Globus pallidus (tissue), 1 donor: Measurements from ENCODE around the gene PVRIG.
"Not testable (repeated sequence)": the region's sequence is repeated elsewhere in the genome, so short reads cannot be mapped to it uniquely, and the experiment has no call there.

Experiments used
- DNase-seq: peaks from one replicate; pipeline ENCODE4 v3.0.0-alpha.2; 2015; ENCODE audit warnings: low spot score

PVRIG gene

GRCh38 chr7:100219801-100220585 lies at the start of gene PVRIG:
PVRIG (plus strand) TSS chr7:100219949; CDS start chr7:100219971, 22 bp downstream.
- DNase-seq: not testable (repeated sequence)

- no peak for DNase-seq
Observed at GRCh38 chr7:100170101-100170897, 49.5 kb upstream of the PVRIG start.

- no peak for DNase-seq
Observed at GRCh38 chr7:100171087-100171681, 48.6 kb upstream of the PVRIG start.

- DNase-seq: no peak
Observed at GRCh38 chr7:100171840-100172239, 47.9 kb upstream of the PVRIG start.

DNA sequence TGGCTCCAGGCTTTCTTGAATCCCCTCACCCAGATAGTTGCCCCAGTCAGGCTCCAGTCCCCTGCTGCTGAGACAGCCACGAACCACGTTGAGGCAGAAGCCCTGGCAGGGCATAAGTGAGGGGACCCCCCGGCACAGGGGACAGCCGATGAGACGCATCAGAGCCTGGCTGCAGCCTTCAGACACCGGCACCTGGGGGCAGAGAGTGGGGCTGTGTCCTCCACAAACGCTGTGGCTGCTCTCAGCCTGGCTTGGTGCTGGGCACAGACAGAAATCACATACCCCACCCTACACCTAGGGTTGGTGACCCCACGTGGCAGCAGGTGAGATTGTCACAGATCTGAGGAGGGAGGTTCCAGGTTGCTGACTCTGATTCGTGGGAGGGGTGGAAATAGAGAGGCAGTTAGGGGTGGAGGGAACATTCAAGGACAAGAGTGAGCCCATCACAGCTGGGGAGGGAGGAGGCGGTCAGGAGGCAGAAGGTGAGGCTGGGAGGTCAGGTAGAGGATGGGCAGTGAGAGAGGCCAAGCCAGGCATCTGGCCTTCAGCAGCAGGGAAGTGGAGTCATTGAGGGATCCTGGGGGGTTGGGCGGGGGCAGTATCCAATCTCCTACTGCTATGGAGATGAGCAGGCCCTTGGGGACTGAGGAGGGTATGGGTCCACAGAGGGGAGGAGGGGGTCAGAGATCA lies 45.8 kb upstream of the PVRIG start:
- no peak for DNase-seq

DNA sequence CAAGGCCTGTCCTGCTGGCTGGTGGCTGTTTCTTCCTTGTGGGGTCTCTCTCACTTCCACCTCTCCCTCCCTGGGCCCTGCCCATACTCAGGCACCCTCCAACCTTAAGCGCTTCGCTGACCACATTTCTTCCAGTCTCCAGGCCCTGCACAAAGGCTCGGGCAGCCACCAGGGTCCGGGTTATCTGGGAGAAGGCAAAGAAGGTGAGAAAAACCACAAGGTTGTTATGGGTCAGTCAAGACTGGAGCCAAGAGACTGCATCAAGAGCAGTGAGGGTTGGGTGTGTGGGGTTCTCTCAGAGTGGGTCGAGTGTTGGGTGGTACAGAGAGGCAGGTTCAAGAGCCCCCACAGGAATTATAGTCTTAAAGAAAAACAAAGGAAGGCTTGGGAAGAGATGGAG lies 45.2 kb upstream of the PVRIG start:
- no peak for DNase-seq

- DNase-seq: no peak
Observed at GRCh38 chr7:100175296-100175935, 44.3 kb upstream of the PVRIG start.

DNA sequence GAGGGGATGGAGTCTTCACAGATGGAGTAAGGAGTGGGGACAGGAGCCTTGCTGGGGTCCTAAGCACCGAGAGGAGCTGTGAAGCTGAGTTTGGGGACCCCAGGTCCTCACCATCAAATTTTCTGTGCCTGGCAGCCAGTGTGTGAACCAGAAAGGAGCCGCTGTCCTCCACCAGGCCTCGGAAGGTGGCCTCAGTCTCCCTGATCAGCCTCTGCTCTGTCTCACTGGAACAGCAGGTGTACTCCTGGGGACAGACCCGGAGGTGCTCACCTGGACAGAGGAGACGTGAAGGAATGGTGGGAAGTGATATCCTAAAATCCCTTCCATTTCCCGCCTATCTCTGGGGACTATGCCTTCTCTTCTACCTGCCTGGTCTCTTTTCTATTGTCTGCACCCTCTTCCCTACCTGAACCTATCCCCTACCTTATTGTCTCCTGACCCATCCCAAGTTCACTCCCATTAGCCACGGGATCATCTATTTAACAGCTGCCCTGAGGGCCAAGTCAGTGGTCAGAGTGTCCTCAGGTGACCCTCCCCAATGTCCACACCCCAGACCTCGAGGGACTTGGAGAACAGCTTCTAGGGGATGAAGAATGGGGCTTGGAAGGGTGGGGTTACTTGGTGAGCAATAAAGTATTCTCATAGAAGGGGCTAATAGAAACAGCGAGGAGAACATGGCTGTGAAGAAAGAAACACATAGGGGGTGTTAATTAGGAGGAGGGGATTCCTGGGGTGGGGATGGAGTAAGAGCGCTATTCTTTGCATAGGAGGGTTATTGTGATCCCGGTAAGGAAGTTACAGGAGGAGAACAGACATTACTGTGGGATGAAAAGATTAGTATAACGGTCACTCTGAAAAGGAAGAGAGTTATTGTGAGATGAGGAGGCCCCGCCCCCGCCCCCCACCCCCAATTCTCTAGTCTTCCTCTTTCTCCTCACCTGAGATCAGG lies 43.4 kb upstream of the PVRIG start:
- DNase-seq: no peak

DNA sequence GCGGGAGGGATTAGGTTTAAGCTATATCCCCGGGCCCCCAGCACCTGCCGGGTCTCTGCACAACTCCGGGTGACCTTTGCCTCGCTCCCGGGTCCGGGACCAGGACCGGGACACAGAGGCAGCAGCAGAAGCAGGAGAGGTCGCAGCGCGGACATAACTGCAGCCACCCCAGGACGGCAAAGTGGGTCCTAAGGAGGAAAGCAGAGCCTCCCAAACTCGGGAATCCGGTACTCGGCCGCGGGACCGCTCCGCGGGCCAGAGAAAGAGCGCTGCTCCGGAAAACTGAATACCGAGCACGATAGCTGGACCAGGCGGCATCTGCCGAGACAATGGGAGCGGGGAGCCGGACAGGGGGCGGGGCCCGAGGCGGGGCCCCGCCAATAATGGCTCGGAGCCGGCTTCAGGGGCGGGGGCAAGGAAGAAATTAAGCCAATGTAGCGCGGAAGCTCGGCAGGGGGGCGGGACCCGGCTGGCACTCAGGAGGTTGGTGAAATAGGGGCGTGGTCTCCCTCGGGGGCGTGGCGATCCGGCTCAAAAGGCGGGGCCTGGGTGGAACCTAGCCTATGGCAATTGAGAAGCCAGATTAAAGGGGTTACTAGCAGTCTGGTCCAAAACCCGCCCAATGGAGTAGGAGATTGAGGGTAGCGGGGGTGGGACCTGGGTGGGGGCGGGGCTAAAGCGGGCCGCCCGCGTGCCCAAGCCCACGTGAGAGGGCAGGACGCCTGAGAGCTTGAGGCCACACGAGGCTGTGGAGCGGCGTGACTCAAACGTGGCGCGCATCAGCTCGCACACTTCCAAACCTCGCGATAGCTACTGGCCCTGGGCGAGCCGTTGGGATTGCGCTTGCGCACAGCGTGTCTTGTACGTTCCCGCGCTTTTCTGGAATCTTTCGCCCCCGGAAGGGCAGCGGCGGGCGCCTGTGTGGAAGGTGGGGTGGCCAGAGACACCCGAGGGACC lies 42.4 kb upstream of the PVRIG start, which contains the start of the genes GPC2 and STAG3:
TSS of gene GPC2 (minus strand) at position 337 of the 957 bp plus-strand sequence. CDS start at position 155, 182 bp downstream.
TSS of gene STAG3 (plus strand) at position 874 of the 957 bp plus-strand sequence. CDS start 2,639 bp downstream, outside the sequence.
- peak; percentile 93 for DNase-seq

- not testable (repeated sequence) for DNase-seq
Observed at GRCh38 chr7:100180084-100180483, 39.7 kb upstream of the PVRIG start.

GRCh38 chr7:100182616-100183015 lies 37.1 kb upstream of the PVRIG start:
- DNase-seq: not testable (repeated sequence)

DNA sequence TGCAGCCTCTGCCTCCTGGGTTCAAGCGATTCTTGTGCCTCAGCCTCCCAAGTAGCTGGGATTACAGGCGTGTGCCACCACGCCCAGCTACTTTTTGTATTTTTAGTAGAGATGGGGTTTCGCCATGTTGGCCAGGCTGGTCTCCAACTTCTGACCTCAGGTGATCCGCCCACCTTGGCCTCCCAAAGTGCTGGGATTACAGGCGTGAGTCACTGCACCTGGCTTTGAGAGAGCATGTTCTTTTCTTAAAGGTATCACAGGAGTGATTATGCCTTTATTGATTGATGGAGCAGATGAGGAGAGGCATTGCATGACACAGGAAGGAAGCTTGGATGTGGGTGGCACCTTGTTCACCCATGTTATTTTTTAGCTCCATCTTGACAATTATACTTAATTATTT lies 36.7 kb upstream of the PVRIG start:
- not testable (repeated sequence) for DNase-seq

DNA sequence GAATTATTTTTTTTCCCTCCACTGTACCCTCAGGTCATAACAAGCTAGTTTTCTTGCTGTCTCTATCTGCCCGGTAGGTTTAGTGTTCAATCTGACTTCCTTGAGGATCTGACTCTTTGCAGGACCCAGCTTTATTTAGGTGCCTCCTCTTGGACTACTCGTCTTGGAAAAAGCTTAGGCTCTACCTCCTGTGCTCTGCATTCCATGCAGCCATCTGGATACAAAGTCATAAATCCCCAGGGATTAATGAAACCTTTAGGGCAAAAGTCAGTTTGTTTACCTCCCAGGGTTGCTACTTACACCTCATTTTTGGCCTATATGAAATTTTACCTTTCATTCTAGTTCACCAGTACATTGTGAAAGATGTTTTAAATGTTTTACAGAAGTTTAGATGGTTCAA lies 34.0 kb upstream of the PVRIG start:
- DNase-seq: no peak

GRCh38 chr7:100189061-100189460 lies 30.7 kb upstream of the PVRIG start:
- no peak for DNase-seq

DNA sequence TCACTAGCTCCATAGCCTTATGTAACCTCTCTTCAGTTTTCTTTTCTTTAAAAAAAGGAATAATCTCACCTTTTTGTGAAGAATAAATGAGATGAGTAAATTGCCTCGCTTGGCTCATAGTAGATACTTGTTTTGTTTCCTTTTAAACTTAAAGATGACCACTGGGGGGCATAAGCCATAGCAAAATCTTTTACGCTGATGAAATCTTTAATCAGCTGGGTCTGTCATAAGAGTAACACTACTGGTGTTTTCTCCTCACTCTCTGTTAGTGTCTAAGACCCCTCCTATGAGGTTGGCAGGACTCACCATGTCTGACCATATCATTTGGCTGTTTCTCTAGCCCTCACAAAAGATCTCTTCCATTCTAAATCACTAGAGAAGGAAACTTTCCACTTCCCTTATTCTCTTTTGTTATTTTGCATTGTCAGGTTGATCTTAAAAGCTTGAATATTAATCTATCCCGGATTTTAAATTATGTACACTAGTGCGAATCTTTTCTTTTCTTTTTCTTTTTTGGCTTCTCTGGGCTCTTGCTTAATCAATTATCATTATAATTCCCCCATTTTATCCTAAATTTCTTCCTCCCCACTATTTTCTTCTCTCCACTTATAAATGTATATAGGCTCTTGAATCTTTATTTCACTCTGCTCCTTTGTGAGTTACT lies 29.6 kb upstream of the PVRIG start:
- peak; percentile 48 for DNase-seq

GRCh38 chr7:100191775-100192174 lies 28.0 kb upstream of the PVRIG start:
- no peak for DNase-seq

DNA sequence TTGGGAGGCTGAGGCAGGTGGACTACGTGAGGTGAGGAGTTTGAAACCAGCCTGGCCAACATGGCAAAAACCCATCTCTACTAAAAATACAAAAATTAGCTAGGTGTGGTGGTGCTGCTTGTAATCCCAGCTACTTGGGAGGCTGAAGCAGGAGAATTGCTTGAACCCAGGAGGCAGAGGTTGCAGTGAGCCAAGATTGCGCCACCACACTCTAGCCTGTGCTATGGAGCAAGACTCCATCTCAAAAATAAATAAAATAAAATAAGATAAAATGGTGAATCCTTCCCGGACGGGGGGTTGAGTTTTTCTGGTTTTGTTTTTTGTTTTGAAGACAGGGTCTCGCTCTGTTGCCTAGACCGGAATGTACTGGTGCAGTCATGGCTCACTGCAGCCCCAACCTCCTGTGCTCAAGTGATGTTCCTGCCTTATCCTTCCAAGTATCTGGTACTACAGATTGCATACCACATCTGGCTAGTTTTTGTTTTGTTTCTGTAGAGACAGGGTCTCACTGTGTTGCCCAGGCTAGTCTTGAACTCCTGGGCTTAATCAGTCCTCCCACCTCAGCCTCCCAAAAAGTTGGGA lies 27.4 kb upstream of the PVRIG start:
- DNase-seq: not testable (repeated sequence)

- no peak for DNase-seq
Observed at GRCh38 chr7:100192969-100193368, 26.8 kb upstream of the PVRIG start.
